Prostate gland (tissue), 2 donors: Measurements from ENCODE around the gene ATP8B3. TPM values are rescaled to one million over a fixed set of nuclear protein-coding genes. Genes with fewer than 3 reads are reported as not detected.
A peak's percentile ranks its signal among the peaks of the same experiment; 100 is the strongest.

Experiments used
- DNase-seq: peaks from one replicate; pipeline ENCODE4 v3.0.0-alpha.2; 2019; ENCODE audit warnings: low spot score
- H3K27ac ChIP-seq, 2 donors: fragments of 200-600 bp; sonication (generic); 2 replicates each; pipeline ENCODE4 v1.5.1; 2017 to 2019
- H3K27me3 ChIP-seq: fragments of 200-600 bp; sonication (generic); replicated peaks from 2 replicates; pipeline ENCODE4 v1.5.1; 2019; ENCODE audit not compliant: insufficient read depth
- H3K36me3 ChIP-seq, 2 donors: fragments of 200-600 bp; sonication (generic); 1 replicate in 1 of 2; 2 replicates in 1 of 2; pipeline versions ENCODE4 v1.5.1 to v1.8.1; 2017 to 2019
- H3K4me1 ChIP-seq: fragments of 200-600 bp; sonication (generic); replicated peaks from 2 replicates; pipeline ENCODE4 v1.5.1; 2019
- H3K4me3 ChIP-seq, 2 donors: fragments of 200-600 bp; sonication (generic); 2 replicates each; pipeline ENCODE4 v1.5.1; 2017 to 2019
- H3K9me3 ChIP-seq: fragments of 200-600 bp; sonication (generic); 2 replicates; pipeline ENCODE4 v1.5.1; 2017
- POLR2A ChIP-seq: fragments of 450-650 bp; IDR thresholded peaks from one replicate; pipeline ENCODE4 v1.6.1; 2016; ENCODE audit warnings: antibody characterized with exemption, mild to moderate bottlenecking
- POLR2AphosphoS5 ChIP-seq: sonication (generic); formaldehyde crosslinking; IDR thresholded peaks from one replicate; pipeline ENCODE4 v1.6.1; 2017; ENCODE audit warnings: antibody characterized with exemption
- WGBS: methylation state at CpG from one replicate; pipeline ENCODE4 v1.1.5; 2018; 5-methylcytosine and 5-hydroxymethylcytosine counted together
- intact Hi-C: fragments of 100-400 bp; cut with DNase I; formaldehyde crosslinking; loops from one replicate; pipeline ENCODE4 v1.14.2; 2022
- total RNA-seq, 2 donors: library from RNA; depleted of rRNA; stranded (reverse); fragments of >200 nt; gene quantifications; one replicate each; pipeline ENCODE4 v1.1.0, GENCODE V29; 2016
- TF ChIP-seq, protein P1 (sequence below), 4 experiments: fragments of 200-600 bp in 2 of 4; fragments of 450-650 bp in 2 of 4; sonication (generic) in 2 of 4; IDR thresholded peaks; 1 replicate in 3 of 4; 2 replicates in 1 of 4; pipeline ENCODE4 v1.5.1; 2016 to 2019; ENCODE audit warnings: antibody characterized with exemption in 4 of 4, mild to moderate bottlenecking in 2 of 4, moderate library complexity in 2 of 4

Gene ATP8B3
- total RNA-seq, 2 donors from 2014 or later, result 0.18 to 4.7 TPM

DNA sequence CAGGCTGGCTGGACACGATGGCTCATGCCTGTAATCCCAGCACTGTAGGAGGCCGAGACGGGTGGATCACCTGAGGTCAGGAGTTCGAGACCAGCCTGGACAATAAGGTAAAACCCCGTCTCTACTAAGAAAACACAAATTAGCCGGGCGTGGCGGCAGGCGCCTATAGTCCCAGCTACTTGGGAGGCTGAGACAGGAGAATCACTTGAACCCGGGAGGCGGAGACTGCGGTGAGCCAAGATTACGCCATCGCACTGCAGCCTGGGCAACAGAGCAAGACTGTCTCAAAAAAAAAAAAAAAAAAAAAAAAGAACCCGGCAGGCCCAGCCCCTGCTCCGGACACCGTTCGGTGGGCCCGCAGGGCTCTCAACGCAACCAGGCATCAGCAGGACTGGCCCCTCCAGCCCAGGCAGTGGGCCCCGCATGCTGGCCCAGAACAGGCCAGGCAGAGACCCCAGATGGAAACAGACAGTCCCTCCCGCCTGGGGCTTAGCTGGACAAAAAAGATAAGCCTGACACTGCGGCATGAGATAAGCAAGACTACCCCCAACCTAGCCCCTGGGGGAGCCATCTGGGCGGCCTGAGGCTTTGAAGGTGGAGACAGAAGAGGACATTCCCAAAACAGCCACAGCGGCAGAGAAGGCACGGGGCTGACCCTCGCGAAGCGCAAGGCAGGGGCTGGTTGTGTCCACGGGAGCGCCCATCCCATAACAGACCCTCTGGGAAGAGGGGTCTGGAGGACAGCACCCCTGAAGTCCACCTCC is 24.6 kb upstream of the ATP8B3 start:
- intact Hi-C loops, result no loop called here
- DNase-seq, result no peak
- Histone ChIP-seq H3K9me3 (no peaks in the 10 kb centered on the region), H3K27ac (no peak overlapping the region), H3K4me3 (no peak overlapping the region), H3K4me1 (no peaks in the 10 kb centered on the region), H3K36me3 (no peaks in the 10 kb centered on the region), H3K27me3 (no peaks in the 10 kb centered on the region)
- 91% methylated on average over 31 of the region's 31 CpGs for WGBS
- TF ChIP-seq, protein P1, sequence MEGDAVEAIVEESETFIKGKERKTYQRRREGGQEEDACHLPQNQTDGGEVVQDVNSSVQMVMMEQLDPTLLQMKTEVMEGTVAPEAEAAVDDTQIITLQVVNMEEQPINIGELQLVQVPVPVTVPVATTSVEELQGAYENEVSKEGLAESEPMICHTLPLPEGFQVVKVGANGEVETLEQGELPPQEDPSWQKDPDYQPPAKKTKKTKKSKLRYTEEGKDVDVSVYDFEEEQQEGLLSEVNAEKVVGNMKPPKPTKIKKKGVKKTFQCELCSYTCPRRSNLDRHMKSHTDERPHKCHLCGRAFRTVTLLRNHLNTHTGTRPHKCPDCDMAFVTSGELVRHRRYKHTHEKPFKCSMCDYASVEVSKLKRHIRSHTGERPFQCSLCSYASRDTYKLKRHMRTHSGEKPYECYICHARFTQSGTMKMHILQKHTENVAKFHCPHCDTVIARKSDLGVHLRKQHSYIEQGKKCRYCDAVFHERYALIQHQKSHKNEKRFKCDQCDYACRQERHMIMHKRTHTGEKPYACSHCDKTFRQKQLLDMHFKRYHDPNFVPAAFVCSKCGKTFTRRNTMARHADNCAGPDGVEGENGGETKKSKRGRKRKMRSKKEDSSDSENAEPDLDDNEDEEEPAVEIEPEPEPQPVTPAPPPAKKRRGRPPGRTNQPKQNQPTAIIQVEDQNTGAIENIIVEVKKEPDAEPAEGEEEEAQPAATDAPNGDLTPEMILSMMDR (IDR thresholded peaks at IDR 0.05), result no peak
- TF ChIP-seq POLR2A, result no peak
- no peak for TF ChIP-seq POLR2AphosphoS5

DNA sequence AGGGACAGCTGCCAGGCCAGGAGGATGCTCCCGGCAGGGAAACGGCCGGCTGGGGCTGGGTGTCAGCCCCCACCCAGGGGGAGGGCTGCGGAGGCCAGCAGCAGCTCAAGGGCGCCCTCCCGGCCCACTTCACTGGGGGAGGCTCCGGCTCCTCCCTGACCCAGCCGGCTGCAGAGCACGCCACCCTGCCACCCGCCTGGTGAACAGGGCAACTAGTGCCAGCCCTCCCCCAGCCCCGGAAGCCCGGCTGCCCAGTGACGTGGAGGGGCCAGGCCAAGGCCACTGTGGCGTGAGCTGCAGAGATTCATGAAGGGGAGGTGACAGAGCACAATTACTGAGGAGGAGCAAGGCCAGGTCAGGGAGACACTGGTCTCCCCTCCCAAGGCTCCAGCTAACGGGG is 21.5 kb upstream of the ATP8B3 start:
- WGBS, result 48% methylated on average over 7 of the region's 15 CpGs
- DNase-seq, result no peak
- H3K4me3 ChIP-seq, result no peak overlapping the region
- H3K27me3 ChIP-seq, result no peaks in the 10 kb centered on the region
- no peaks in the 10 kb centered on the region for H3K9me3 ChIP-seq
- no peak overlapping the region for H3K27ac ChIP-seq
- H3K36me3 ChIP-seq, result no peaks in the 10 kb centered on the region
- H3K4me1 ChIP-seq, result no peaks in the 10 kb centered on the region
- TF ChIP-seq POLR2AphosphoS5, result no peak
- TF ChIP-seq, protein P1 (IDR thresholded peaks at IDR 0.05), result no peak
- no peak for TF ChIP-seq POLR2A
- intact Hi-C loops, result no loop called here

DNA sequence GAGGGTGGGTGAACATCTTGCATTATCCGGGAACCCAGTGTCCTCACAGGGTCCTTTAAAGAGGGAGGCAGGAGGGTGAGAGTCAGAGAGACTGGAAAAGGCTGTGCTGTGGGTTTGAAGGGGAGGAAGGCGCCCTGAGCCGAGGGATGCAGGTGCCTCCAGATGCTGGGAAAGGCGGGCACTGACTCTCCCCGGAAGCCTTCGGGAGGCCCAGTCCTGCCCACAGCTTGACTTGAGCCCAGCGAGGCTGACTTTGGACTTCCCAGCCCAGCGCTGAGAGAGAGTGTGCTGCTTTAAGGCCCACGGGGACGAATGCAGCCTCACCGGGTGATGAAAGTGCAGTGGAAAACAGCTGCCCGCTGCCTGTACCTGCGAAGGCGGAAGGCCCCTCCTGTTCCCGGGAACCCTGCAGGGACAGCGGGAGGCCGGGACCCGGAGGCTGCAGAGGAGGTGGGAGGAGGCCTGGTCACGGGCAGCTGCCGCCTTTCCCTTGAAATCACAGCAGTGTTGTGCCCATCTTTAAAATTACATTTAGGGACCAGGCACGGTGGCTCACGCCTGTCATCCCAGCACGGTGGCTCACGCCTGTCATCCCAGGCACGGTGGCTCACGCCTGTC is 20.1 kb upstream of the ATP8B3 start:
- intact Hi-C loops, result no loop called here
- Histone ChIP-seq H3K4me1 (no peaks in the 10 kb centered on the region), H3K27ac (no peak overlapping the region), H3K4me3 (no peak overlapping the region), H3K9me3 (no peaks in the 10 kb centered on the region), H3K36me3 (no peaks in the 10 kb centered on the region), H3K27me3 (no peaks in the 10 kb centered on the region)
- no peak for DNase-seq
- TF ChIP-seq, protein P1 (IDR thresholded peaks at IDR 0.05), result no peak
- no peak for TF ChIP-seq POLR2A
- TF ChIP-seq POLR2AphosphoS5, result no peak
- WGBS, result 91% methylated on average over 26 of the region's 26 CpGs

DNA sequence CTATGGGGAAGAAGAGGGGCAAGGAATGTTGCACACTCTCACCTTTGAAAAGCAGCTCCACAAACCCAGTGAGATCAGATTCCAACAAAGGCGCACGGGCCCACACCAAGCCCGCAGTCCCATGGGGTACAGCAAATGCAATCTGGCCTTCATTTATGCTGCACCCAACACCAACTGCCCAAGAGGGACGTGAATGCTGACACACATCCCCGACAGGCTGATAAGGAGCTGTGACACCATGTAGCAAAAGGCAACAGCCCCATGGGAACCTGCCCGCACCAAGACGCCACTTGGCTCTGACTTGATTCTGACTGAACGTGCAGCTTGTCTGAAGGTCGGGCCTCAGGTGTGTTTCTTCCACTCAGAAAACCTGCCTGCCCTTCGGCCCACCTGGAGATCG is 18.9 kb upstream of the ATP8B3 start:
- no peak for DNase-seq
- Histone ChIP-seq H3K27ac (no peak overlapping the region), H3K9me3 (no peaks in the 10 kb centered on the region), H3K27me3 (no peaks in the 10 kb centered on the region), H3K36me3 (no peaks in the 10 kb centered on the region), H3K4me3 (no peak overlapping the region), H3K4me1 (no peaks in the 10 kb centered on the region)
- WGBS, result 88% methylated on average over 9 of the region's 11 CpGs
- no peak for TF ChIP-seq POLR2AphosphoS5
- TF ChIP-seq, protein P1 (IDR thresholded peaks at IDR 0.05), result no peak
- TF ChIP-seq POLR2A, result no peak
- intact Hi-C loops, result no loop called here

DNA sequence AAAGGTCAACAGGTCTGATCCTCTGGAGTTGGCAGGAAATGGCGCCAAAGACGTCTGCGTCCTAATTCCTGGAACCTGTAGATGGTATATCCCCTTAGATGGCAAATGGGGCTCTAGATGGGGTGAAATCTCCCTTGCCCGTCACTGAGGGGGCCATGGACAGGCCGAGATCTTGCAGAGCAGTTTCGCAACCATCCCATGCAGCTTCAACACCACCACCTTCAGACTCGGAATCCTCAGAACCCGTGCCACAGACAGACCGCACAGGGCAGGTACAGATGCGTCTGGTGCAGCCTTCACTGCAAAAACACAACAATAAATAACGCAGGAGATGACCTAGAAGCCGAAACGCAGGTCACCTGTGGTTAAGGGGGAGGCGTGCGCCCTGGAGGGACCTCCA is 18.5 kb upstream of the ATP8B3 start:
- Histone ChIP-seq H3K27me3 (no peaks in the 10 kb centered on the region), H3K4me3 (no peak overlapping the region), H3K36me3 (no peaks in the 10 kb centered on the region), H3K9me3 (no peaks in the 10 kb centered on the region), H3K27ac (peak overlapping the region; percentile 30 to 78), H3K4me1 (no peaks in the 10 kb centered on the region)
- TF ChIP-seq POLR2A (no peak), POLR2AphosphoS5 (no peak)
- TF ChIP-seq, protein P1 (IDR thresholded peaks at IDR 0.05), result no peak
- DNase-seq, result no peak
- intact Hi-C loops, result no loop called here
- 91% methylated on average over 15 of the region's 15 CpGs for WGBS
